A673 (cell line): ENCODE measurements around the gene AP1M1.

Experiments
- CTCF ChIP-seq: fragments of 300-800, 200-600 bp; sonication (generic); conservative IDR thresholded peaks from 2 replicates; pipeline ENCODE4 v1.5.1; 2017; ENCODE audit warnings: low read depth, mild to moderate bottlenecking, antibody characterized with exemption, low read length, moderate library complexity, mixed read lengths
- EZH2 ChIP-seq: fragments of 200-600 bp; sonication (generic); IDR thresholded peaks from 2 replicates; pipeline ENCODE4 v1.6.1; 2017; ENCODE audit warnings: borderline replicate concordance, low read depth, mild to moderate bottlenecking, mixed read lengths, antibody characterized with exemption, low read length; ENCODE audit not compliant: poor library complexity, severe bottlenecking

GRCh38 chr19:16153582-16154336, 44.0 kb upstream of the AP1M1 start:
- no peak for TF ChIP-seq CTCF
- no peak for TF ChIP-seq EZH2
